H1 (cell line): ENCODE results near the gene LRRC4C.

Experiments used
- ASH2L ChIP-seq: fragments of 200-600, 300-600 bp; sonication (generic); IDR thresholded peaks from one replicate; pipeline ENCODE4 v1.7.1; 2017; ENCODE audit warnings: low read length
- CBX5 ChIP-seq: fragments of 300-800, 300-1000 bp; sonication (generic); IDR thresholded peaks from 2 replicates; pipeline ENCODE4 v1.7.1; 2016; ENCODE audit warnings: antibody characterized with exemption, low read length, low read depth
- CHD1 ChIP-seq: IDR thresholded peaks from 2 replicates; pipeline ENCODE4 v1.6.1; 2012; ENCODE audit warnings: low read depth, low read length, improper control_type of control experiment
- CTCF ChIP-seq, 3 experiments: IDR thresholded peaks; 1 replicate in 2 of 3; 2 replicates in 1 of 3; pipeline versions ENCODE4 v1.5.1 to v1.6.1; 2011; ENCODE audit warnings: low read length in 3 of 3, mild to moderate bottlenecking in 3 of 3, inconsistent platforms in 2 of 3, low read depth in 1 of 3, moderate library complexity in 1 of 3; ENCODE audit not compliant: insufficient read depth in 1 of 3; ENCODE audit errors: control extremely low read depth in 1 of 3
- NRF1 ChIP-seq: IDR thresholded peaks from 2 replicates; pipeline ENCODE4 v1.6.1; 2011; ENCODE audit warnings: mild to moderate bottlenecking, low read depth, low read length, improper control_type of control experiment
- POLR2A ChIP-seq, 2 experiments: IDR thresholded peaks; 1 replicate in 1 of 2; 2 replicates in 1 of 2; pipeline ENCODE4 v1.6.1; 2011; ENCODE audit warnings: low read depth in 2 of 2, low read length in 2 of 2, mild to moderate bottlenecking in 2 of 2; ENCODE audit errors: control extremely low read depth in 1 of 2

GRCh38 chr11:40168414-40168813 is 1291.0 kb downstream of the LRRC4C start:
- TF ChIP-seq CTCF (IDR thresholded peaks at IDR 0.05; ENCODE audit: control extremely low read depth in 1 of 3, insufficient read depth in 1 of 3, low read depth in 1 of 3, low read length in 3 of 3) (no peak), CBX5 (no peak), POLR2A (IDR thresholded peaks at IDR 0.05; ENCODE audit: control extremely low read depth in 1 of 2, low read depth in 2 of 2, low read length in 2 of 2) (no peak), ASH2L (no peak), NRF1 (no peak), CHD1 (no peak)
